Loucy (cell line): ENCODE results near the gene KLHL33.

Source experiments
- CTCF ChIP-seq: fragments of 200-600 bp; sonication (generic); conservative IDR thresholded peaks from 2 replicates; pipeline ENCODE4 v1.5.1; 2014; ENCODE audit warnings: mild to moderate bottlenecking, antibody characterized with exemption, low read length
- EZH2phosphoT487 ChIP-seq: fragments of 200-600 bp; IDR thresholded peaks from 2 replicates; pipeline ENCODE4 v1.6.1; 2018; ENCODE audit warnings: antibody characterized with exemption, mild to moderate bottlenecking, moderate library complexity, borderline replicate concordance

- TF ChIP-seq CTCF (no peak), EZH2phosphoT487 (no peak)
Measured at GRCh38 chr14:20377171-20377570, 58.8 kb downstream of the KLHL33 start.
